HG03039 (cell line): Measurements from ENCODE around the gene TRIP13.

Experiments used
- ATAC-seq: cut with Tn5 transposase; IDR thresholded peaks from one replicate; pipeline ENCODE4 v1.9.1; 2021; ENCODE audit warnings: mild to moderate bottlenecking, moderate library complexity; ENCODE audit not compliant: unreplicated experiment

Gene TRIP13

GRCh38 chr5:949815-950560, 57.3 kb downstream of the TRIP13 start:
- no peak for ATAC-seq

GRCh38 chr5:951940-952596, 59.4 kb downstream of the TRIP13 start:
- ATAC-seq, result no peak

- no peak for ATAC-seq
These were observed 60.0 kb downstream of the TRIP13 start for GRCh38 chr5:952597-953271.

- ATAC-seq, result no peak
These were observed 61.1 kb downstream of the TRIP13 start for GRCh38 chr5:953535-954449.

- no peak for ATAC-seq
These were observed 63.4 kb downstream of the TRIP13 start for GRCh38 chr5:955886-956761.

GRCh38 chr5:956941-957747, 64.5 kb downstream of the TRIP13 start:
- peak; percentile 66 for ATAC-seq

- ATAC-seq, result no peak
These were observed 65.2 kb downstream of the TRIP13 start for GRCh38 chr5:957748-958485.

- no peak for ATAC-seq
These were observed 66.3 kb downstream of the TRIP13 start for GRCh38 chr5:958701-959571.

- no peak for ATAC-seq
These were observed 67.2 kb downstream of the TRIP13 start for GRCh38 chr5:959581-960531.

- no peak for ATAC-seq
These were observed 67.9 kb downstream of the TRIP13 start for GRCh38 chr5:960551-960950.

GRCh38 chr5:961002-961710, 68.5 kb downstream of the TRIP13 start:
- ATAC-seq, result no peak

- no peak for ATAC-seq
These were observed 69.1 kb downstream of the TRIP13 start for GRCh38 chr5:961711-962240.

- ATAC-seq, result no peak
These were observed 69.7 kb downstream of the TRIP13 start for GRCh38 chr5:962386-962785.

GRCh38 chr5:962801-963200, 70.1 kb downstream of the TRIP13 start:
- ATAC-seq, result no peak

- peak; percentile 5 for ATAC-seq
These were observed 70.6 kb downstream of the TRIP13 start for GRCh38 chr5:963310-963672.
